Astrocyte (in vitro differentiated cells and primary cell): ENCODE results near the gene ELP2.

Source experiments
- CTCF ChIP-seq: IDR thresholded peaks from 2 replicates; pipeline ENCODE4 v1.5.1; 2011; ENCODE audit warnings: low read depth, mild to moderate bottlenecking, inconsistent platforms, low read length, moderate library complexity; ENCODE audit not compliant: insufficient read depth
- EZH2 ChIP-seq: IDR thresholded peaks from 2 replicates; pipeline ENCODE4 v1.6.1; 2012; ENCODE audit warnings: mild to moderate bottlenecking, low read length, inconsistent platforms; ENCODE audit not compliant: insufficient read depth

DNA sequence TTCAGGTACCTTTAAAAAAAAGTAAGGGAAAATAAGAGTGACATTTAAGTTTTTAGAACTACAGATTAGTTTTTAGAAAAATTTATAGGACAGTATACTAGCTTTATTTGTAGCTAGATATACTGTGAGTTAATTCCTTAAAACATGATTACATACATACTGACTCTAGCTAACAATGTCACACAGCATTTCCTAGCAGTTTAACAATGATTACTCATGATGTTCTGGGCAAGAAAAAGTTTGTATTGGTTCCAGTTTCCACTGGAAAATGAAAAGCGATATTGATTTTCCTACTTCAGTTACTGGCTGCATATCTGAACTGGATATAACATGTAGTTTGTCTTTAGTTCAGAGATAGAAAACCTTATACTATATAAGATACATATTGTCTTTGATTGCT is 20.0 kb upstream of the ELP2 start:
- no peak for TF ChIP-seq CTCF
- no peak for TF ChIP-seq EZH2
